HG02763 (cell line): ENCODE measurements around the gene RBBP8NL.

Experiments
- ATAC-seq: cut with Tn5 transposase; IDR thresholded peaks from one replicate; pipeline ENCODE4 v1.9.1; 2021; ENCODE audit warnings: mild to moderate bottlenecking, moderate library complexity; ENCODE audit not compliant: unreplicated experiment

The RBBP8NL gene

DNA sequence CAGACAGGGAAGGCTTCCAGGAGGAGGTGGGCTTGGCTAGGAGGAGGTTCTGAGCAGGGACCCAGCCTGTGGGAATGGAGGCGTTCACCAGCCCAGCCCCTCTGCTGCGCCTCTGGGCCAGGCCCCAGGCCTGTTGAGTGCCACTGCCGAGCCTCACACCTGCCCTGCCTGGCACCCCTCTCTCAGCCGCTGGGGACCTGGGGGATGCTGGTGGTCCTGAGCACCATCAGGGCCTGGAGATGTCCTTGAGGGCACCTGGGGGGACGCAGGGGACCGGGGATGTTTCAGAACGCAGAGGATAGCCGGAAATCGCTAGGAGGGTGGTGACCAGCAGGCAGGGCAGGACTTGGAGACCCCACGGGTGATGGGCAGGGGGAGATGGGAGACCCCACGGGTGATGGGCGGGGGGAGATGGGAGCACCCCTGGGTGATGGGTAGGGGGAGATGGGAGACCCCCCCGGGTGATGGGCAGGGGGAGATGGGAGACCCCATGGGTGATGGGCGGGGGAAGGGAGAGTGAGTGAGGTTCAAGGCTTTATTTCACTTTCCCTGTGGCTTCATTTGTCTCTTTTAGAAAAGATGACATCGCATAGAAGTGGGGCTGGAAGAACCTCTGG is 35.7 kb upstream of the RBBP8NL start:
- ATAC-seq, result no peak

DNA sequence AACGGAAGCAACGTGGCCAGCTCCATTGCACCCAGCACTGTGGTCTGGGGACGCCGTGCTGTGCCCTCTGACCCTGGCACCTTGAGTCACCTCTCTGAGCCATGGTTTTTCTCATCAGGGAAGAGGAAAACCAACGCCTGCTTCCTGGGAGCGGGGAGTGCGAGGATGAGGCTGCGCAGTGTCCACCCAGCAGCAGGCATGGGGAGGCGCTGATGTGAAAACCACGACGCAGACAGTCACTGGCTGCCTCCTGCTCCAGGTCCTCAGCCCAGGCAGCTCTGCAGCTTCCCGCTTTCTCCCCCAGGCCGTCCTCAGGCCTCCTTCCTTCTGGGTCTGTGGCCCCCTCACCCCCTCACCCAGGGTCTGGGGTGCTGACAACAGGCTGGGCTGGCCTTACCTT is 34.5 kb upstream of the RBBP8NL start:
- ATAC-seq, result no peak

DNA sequence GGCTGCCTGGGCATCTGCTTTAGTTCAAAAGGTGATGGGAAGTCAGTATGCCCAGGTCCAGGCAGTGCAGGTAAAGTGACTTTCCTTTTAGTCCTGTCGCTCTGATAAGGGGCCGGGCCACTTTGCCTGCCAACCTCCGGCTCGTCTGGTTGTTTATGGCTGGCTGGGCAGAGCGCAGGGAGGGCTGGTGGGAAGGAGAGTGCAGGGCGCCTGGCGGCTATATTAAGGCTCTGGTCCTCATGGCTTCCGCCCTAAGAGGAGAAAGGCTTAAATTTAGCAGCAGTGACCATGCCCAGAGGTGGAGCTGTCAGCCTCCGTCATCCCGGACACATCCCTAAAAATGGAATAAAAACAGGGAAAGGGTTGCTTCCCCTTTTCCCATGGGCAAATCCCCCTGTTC is 33.8 kb upstream of the RBBP8NL start:
- ATAC-seq, result no peak

DNA sequence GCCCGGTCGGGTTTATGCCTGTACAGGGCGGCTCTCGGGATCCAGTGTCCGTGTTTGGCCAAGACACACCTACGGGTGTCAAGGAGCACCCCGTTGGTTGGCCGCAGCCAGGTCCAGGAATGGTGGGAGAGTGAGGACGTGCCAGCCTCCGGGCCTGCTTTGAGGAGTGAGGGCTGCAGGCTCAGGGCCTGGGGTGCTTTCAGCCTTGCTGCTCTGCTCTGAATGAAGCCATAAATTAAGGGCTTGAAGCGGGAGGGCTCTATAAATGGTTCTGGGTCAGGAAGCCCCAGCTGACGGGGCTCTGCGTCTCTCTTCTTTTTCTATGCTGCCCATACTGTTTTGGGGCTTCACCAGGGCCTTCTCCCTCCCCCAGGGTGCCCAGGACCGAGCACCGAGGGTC is 33.3 kb upstream of the RBBP8NL start:
- ATAC-seq, result no peak

DNA sequence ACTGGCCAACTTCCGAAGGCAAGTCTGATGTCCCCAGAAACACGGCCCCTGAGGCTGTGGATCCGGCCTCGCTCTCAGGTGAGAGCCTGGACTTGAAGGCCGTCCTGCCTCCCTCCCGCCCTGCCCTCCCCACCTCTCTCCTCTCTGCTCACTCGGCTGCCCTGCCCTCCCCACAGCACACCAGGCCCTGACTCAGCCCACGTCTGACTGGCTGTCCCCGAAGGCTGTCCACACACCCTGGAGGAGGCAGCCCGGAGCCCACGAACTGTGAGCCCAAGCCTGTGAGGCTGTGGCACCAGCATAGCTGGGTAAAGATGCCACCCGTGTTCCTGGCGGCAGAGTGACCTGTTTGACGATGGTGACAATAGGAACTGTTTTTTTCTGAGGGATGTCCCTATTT is 32.1 kb upstream of the RBBP8NL start:
- ATAC-seq, result no peak

DNA sequence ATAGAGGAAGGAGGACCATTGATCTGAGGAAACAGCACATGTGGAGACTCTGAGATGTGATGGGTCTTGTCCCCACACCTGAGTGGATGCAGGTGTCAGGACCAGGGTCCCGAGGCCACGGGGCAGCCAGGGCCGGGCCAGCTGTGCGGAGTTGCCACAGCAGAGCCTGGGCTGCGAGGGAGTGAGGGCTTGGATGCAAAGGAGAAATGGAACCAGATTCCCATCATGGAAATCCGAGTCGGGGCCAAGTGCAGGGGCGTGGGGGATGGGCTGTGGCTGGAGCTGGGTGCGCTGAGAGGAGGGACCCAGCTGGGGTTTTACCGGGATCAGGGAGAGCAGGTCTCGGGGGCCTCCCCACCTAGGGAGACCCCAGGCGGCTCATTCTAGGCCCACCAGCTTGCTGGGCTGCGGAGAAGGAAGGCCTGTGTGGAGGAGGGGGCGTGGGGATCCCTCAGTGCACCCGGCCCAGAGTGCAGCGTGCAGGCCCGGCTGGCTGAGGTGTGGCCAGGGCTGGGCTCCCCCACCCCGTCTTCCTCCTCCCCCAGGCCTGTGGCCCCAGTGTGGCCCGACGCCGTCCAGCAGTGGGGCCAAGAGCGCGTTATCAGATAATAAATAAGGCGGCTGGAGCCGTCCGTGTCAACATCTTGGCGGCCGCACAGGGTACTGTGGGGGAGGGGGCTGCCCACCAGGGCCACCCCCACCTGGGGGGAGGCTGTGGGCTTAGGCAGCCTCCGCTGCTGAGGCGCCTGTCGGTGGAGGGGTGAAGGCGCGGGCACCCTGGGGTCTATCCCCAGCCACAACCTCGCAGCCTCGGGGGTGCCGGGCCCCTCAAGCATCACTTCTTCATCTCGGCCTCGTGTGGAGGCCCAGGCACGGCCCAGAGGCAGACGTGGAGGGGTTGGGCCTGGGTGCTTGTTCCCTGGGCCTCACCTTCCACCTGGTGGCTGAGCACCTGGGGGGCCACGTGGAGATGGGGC is 31.2 kb upstream of the RBBP8NL start:
- no peak for ATAC-seq

DNA sequence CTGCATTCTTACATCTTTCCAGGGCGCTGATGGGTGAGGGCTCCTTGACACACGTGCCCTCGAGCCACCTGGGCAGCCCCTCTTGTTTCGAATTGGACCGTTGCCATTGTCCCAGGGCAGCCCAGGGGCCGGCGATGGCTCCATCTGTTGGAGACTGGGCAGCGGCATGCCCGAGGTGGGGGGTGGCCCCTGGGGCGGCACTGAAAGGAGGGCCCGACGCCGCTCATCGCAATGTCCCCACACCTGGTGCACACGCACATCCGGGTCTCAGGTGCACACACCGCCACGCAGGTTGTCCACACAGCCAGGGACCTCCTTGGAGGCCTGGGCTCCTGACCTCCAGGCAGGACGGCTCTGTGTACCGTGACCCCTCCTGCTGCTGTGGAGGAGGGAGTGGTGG is 30.5 kb upstream of the RBBP8NL start:
- no peak for ATAC-seq

DNA sequence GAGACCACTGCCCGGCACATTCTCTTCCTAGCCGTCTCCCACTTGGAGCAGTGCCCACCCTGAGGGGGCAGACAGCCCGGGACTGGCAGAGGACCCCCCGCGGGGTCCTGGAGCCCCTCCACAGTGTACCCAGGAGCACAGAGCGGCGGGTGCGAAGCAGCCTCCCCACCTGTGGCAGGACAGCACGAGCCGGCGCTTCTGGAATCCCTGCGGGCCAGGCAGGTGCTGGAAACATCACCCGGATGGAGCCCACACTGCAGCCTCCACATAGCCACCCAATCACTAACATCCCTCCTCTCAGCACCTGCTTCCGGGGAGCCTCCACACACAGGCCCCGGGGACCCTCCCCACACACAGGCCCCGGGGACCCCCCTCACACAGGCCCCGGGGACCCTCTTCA is 29.8 kb upstream of the RBBP8NL start:
- no peak for ATAC-seq

DNA sequence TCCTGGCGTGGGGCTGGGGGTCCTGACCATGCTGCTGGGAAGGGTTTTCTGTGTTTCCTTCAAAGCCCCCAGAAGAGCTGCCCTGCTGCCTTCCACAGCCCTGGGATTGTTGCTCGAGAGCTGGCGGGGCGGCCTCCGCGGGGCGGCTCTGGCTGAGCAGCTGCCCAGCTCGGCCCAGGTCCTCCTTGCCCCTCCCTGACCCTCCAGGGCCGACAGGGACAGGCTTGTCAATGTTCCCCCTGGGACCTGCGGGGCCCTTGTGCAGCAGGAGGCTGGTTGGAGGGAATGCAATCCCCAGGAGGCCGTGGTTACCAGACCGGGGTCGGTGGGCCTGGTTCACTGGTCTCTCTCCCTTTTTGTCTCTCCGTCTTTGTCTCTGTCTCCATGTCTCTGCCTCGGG is 28.6 kb upstream of the RBBP8NL start:
- ATAC-seq, result no peak

DNA sequence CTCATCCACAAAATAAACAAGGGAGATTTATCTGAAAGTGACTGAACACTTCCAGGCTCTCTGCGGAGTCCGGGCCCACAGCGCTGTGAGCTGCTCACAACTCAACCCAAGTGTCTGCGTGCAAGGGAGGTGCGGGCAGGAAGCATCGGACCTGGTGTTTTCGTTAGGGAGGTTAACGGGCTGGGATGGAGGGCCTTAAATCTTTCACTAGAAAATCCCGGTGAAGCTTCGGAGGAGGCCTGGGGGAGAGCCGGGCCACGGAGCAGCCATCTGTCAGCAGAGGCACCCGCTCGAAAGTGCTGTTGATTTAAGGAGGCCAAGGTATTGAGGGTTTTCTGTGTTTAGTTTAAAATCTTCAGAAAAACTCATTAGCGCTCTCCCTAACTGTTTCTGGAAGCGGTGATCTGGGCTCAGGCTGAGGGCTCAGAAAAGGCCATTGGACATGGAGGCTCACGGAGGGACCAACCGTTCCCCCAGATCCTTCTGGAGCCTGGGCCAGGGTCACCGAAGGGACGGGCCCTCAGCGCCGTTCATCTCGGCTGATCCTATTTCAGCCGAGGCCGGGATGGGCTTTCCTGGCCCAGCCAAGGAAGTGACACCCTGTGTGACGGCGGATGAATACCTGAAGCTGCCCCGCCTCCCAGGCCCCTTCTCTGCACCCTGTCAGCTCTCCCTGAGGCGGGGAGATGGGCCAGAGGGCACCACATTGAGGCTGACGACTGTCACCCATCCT is 27.7 kb upstream of the RBBP8NL start:
- ATAC-seq, result no peak

DNA sequence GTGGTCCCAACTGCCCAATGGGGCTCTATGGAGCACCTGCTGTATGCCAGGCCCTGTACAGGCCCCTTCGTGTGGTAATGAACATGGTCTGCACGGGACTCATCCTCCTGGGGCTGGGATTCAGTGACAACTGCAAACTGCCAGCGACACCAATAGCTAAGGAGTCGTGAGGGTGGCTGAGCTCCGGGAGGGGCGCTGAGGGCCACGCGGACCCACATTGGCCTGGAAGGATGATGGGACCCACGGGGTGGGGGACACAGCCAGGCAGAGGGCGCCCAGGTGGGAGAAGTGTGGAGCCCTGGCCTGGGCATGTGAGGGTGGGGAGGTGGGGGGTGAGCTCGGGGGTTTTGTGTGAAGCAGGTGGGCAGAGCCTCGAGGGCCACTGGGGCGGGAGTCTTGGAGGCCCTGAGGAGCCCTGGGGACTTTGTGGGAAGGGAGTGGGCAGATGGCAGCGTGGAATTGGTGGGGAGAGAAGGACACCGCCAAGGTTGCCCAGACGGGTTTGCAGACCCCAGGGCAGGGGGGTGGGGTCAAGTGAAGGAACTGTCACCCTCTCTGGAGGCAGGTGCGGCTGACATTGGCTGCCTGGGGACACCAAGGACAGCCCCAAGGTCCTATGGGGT is 26.0 kb upstream of the RBBP8NL start:
- no peak for ATAC-seq

DNA sequence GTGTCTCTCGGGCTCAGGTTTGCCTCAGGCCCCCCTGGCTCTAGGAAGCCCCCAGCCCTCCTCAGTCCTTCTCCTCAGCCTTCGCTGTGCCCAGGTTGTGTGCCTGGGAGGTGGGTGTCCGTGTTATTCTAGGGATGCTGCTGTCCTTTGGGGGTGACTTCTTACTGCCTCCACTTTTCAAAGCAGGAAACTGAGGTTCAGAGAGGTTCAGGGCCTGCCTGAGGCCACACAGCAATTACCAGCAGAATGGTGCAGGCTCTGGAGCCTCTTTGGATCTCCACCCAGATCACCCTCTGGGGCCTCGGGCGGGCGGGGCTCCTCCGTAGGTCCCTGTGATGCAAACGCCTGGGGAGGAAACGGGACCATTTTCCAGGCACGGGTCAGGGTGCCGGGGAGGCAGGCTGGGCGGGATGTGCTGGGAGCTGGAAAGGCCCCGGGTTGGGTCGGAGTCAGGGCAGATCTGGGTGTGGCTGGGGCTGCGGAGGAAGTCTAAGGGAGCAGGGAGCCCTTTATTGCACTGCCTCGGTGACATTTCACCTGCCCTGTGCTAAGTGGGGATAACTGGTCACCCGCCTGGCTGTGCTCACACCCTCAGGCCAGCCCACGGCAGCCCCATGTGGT is 25.2 kb upstream of the RBBP8NL start:
- ATAC-seq, result no peak

DNA sequence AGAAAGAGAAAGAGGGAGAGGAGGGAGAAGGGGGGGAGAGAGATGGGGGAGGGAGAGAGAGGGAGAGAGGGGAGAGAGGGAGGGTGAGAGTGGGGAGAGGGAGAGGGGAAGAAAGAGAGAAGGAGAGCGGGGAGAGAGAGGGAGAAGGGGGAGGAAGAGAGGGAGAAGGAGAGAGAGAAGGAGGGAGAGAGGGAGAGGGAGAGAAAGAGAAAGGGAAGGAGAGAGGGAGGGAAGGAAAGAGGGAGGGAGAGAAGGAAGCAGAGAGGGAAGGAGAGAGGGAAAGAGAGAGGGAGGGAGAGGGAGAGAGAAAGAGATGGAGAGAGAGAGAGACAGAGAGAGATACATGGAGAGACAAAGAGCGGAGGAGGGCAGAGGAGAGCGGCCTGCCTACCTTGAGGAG is 24.6 kb upstream of the RBBP8NL start:
- ATAC-seq, result no peak

DNA sequence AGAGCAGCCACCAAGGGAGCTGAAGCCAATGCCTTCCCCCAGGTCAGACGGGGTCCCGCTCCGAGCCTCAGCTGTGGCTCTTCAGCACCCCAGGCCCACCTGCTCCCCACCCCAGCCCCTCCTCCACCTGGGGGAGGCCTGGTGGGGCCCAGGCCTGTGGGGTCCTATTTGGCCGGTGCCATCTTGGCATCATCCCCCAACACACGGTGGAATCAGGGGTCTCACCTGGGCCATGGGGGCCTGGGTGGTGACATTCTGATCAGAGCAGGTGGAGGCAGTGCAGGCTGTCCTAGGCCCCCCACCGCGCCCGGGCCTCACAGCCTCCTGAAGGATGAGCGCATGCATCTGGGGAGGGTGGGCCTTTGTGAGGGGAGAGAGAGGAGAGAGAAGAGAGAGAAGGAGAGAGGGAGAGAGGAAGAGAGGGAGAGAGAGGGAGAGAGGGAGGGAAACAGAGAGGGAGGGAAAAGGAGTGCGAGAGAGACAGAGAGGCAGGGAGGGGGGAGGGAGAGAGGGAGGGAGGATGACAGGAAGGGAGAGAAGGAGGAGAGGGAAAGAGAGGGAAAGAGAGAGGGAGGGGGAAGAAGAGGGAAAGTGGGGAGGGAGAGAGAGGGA is 23.9 kb upstream of the RBBP8NL start:
- no peak for ATAC-seq

DNA sequence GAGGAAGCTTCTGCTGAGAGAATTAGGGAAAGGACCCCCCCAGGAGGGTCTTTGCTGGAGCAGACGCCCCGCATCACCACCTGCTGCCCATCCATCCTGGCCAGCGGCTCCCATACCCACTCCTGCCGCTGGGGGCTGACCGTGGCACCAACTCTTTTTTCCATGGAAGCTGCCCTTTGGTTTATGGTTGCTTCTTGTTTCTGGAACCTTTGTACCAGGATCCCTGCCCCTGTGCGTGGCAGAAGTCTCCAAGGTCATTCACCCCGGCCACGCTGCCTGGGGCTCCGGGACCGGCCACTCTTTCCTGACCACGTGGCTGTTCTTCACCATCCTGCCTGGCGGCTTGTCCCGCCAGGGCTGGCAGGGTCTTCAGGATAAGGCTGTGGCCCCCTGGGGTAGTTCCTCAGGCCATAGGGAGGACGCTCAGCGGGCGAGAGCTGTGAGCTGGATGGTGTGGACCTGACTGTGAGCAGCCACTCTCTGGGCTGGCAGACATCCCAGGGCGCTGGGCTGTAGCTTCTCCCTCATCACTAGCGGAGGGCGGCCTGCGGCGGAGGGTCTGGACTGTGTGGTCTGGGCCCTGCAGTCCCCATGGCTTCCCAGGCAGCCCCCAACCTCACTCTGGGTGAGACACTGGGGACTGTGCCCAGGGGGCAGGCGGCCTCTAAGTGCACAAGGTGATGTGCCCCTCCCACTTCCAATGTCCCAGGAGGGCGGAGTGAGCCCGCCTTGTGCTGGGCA is 22.8 kb upstream of the RBBP8NL start:
- no peak for ATAC-seq

DNA sequence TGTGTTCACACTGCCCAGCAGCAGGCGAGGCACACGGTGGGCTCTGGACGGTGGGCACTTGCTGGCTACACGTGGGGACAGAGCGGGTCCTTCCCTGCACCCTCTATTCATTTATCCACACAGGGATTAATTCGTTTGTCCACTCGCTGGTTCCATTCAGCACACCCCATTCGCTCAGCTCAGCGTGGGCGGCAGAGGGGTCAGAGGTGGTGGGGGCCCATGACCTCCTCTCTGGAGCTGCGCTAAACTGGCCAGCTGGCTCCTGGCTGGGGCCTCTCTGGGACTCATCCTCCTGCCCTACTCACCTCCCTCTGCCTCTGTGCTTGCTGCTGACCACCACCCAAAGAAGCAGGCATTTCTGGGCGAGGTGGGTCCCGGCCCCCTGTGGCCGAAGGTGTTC is 21.4 kb upstream of the RBBP8NL start:
- ATAC-seq, result no peak

DNA sequence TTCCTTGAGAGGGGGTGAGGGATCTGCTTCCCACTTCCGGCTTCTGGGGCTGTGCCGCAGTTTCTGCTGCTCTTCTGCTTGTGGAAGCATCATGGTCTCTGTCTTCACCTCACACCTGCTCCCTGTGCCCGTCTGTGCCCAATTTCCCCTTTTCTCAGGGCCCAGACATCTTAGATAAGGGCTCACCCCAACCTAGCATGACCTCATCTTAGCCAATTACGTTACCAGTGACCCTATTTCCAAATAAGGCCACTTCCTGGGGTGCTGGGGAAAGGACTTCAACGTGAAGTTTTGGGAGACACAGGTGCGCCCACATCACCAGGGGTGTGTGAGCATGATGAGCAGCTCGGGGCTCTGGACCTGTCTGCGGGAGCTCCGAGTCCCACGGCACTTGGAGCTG is 20.7 kb upstream of the RBBP8NL start:
- ATAC-seq, result no peak

DNA sequence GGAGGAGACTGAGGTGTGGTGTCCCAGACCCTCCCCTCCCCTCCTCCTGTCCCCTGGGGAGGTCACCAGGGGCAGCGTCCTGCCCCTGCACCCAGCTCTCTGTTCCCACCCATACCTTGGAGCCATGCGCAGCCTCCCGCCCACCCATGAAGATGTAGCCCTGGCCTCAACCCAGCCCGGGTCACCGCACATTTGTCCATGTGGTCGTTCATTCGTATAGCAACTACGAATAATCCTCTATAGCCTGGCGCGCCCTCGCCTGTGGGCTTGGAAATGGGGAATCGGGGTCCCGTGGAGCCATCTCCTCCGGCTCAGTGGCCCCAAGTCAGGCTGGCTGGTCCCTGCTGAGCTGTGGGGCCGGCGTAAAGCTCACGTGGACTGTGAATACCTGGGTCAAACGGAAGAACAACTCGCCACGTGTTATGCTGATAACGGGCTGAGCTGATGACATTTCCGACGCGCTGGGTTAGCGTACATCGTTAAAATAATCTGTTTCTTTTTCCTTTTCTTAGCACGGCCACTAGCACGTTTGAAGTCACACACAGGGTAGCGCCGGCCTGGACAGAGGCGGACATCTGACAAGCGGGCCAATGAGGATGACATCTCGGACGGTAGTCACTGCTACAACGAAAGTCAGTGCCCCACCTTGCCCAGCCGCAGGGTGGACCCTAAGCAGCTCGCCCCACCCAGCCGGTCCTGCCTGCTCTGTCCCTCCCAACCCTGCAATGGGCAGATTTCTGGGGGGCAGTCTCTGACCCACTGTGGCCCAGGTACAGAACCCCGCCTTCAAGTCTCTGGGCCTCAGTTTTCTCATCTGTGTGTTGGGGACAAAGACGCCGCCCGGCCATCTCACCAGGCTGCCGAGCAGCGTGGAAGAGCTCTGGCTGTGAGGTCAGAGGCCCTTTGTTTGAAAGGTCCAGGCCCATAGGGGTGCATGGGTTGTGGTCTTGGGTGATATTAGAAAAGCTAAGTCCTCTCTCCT is 19.8 kb upstream of the RBBP8NL start:
- ATAC-seq, result no peak

DNA sequence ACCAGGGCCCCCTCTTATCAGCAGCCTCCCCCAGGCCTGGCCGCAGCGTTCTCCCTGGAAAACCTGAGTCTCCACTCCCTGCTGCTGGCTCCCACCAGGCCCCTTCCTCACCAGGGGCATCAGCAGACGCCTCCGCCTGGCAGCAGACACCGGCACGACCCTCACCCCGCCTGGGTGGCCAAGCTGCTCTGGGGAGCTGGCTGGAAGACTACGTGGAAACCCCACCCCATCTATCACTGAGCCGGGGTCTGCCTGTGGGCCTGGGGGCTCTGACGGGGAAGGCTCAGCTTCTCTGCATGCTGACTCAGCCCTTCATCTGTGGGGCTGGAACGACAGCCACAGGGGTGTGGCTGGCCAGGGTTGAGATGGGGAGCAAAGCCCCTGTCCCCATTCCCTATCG is 19.1 kb upstream of the RBBP8NL start:
- no peak for ATAC-seq
